HG02885 (cell line): ENCODE measurements around the gene REPS1.

ENCODE experiments used
- ATAC-seq: cut with Tn5 transposase; IDR thresholded peaks from one replicate; pipeline ENCODE4 v1.9.1; 2021; ENCODE audit warnings: mild to moderate bottlenecking; ENCODE audit not compliant: unreplicated experiment, poor library complexity

Gene REPS1

DNA sequence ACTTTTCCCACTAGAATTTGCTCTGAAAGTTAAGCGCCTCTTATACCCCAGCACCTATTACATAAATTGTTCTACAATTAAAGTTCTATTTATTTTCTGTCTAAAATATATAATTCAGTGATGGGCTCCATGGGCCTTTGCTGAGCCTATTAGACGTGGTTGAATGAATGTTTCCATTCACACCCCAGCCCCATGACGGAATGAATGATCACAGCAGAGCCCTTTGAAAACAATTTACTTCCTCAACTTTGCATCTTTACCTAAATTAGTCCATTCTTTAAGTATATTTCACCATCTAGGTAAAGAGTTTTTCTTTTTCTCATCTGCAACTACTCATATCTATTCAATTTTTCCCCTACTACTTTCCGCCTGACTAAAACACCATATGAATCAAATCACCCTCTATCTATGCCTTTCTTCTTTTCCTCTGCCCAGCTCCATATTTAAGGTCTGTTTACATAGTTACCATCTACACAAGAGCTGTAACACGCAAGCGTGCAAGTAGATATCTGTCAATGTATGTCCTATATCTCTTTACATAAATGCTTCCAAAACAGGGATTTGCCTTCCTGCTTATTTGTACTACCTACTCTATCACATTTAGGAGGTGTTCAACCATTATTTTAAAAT is 122.5 kb downstream of the REPS1 start:
- no peak for ATAC-seq

DNA sequence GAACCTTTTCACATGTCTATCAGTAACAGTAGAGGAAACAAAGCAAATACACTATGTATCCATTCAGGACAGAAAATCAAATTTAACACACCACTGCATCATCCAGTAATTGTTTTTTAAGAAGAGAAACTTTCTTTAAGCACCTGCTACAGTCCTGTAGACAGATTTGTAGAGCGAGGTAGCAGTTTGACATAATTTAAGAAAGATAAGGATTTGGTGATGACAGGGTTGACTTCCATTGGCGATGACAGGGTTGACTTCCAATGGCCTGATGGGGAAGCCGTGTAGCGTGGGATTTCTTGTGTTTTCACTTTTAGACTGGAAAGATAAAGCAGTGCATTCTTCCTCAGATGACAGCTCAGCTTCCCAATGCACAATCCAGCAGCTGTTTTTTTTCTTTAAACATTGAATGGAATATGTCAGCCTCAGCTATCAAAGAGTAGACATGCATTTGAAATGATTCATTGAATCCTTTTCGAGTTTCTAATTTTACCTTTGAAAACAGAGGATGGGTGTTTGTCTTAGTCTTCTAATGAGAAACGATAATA is 123.6 kb downstream of the REPS1 start:
- ATAC-seq: no peak

DNA sequence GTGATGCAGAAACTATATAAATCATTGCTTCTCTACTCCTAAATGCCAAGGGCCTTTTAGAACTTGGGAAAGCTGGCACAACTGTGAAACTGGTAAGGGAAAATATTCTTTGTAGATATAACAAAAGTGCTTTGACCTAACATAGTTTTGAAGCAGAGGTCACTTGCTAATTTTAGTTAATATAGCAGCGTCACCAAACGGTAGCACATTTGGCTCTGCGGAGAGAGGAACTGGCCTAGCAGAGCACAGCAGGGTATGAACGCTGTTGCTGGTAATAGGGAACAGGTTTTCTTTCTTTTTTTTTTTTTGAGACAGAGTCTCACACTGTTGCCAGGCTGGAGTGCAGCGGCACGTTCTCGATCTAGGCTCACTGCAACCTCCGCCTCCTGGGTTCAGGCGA is 124.7 kb downstream of the REPS1 start:
- no peak for ATAC-seq

DNA sequence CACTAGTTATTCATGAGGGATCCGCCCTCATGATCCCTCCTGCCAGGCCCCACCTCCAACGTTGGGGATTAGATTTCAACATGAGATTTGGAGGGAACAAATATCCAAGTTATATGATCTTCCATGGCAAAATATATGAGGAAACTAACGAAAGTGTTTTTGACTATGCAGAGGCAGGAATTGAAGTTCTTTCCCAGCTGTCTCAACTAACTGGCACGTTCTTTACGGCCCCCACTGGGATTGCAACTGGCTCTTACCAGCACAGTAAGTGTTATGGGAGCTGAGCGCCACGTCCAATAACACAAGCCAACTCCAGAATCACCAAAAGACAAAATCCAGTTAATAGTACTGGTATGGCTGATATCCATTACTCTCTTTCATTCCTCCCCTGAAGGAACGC is 125.6 kb downstream of the REPS1 start:
- ATAC-seq: no peak

DNA sequence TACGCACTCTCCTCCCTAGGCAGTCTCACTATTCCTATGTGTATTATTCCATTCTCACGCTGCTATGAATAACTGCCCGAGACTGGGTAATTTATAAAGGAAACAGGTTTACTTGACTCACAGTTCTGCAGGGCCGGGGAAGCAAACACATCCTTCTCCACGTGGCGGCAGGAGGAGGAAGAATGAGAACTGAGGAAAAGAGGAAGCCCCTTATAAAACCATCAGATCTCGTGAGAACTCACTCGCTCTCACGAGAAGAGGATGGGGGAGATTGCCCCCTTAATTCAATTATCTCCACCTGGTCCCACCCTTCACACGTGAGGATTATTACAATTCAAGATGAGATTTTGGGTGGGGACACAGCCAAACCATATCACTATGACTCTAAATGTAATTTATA is 130.3 kb downstream of the REPS1 start:
- ATAC-seq: no peak

DNA sequence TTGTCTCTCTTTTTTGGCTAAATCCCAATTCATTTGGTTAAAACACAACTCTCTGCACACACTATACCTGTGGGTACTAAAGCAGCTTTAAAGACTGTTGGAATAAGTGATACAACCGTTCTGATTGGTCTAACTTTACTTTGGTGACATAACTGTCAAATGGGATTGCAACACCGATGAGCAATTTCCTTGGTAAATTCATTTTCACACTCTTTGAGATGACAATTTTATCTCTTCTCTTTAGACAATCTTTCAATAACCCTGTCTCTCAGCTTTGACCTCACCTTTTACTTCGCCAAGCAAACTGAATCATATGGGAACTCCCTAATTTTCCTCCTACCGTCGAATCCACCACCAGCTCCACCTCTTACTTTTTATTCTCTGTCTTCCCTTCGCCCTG is 131.4 kb downstream of the REPS1 start:
- no peak for ATAC-seq
